Mesodermal cell (in vitro differentiated cells): ENCODE measurements around the gene SLC22A12.
"Not testable (repeated sequence)": the region's sequence is repeated elsewhere in the genome, so short reads cannot be mapped to it uniquely, and the experiment has no call there.

Experiments
- H3K27ac ChIP-seq: 2 replicates; pipeline ENCODE4 v1.7.0; 2013; ENCODE audit warnings: mild to moderate bottlenecking, low read depth, low read length, moderate library complexity; ENCODE audit not compliant: severe bottlenecking
- H3K36me3 ChIP-seq: 2 replicates; pipeline ENCODE4 v1.7.1; 2013; ENCODE audit warnings: mild to moderate bottlenecking, low read length, moderate library complexity; ENCODE audit not compliant: control insufficient read depth, insufficient read depth
- H3K4me1 ChIP-seq: one replicate; pipeline ENCODE4 v1.7.1; 2013; ENCODE audit warnings: mild to moderate bottlenecking, low read length; ENCODE audit not compliant: insufficient read depth, control insufficient read depth, poor library complexity, severe bottlenecking
- H3K4me3 ChIP-seq: 2 replicates; pipeline ENCODE4 v1.7.0; 2013; ENCODE audit warnings: low read length, control low read depth, mild to moderate bottlenecking; ENCODE audit not compliant: insufficient read depth, poor library complexity, severe bottlenecking; ENCODE audit errors: extremely low read depth
- H3K9me3 ChIP-seq: 2 replicates; pipeline ENCODE4 v1.7.1; 2013; ENCODE audit warnings: mild to moderate bottlenecking, low read length, moderate library complexity; ENCODE audit not compliant: control insufficient read depth
- WGBS, 2 experiments: methylation state at CpG; one replicate each; pipeline ENCODE4 v1.1.5; 2013; ENCODE audit warnings: missing lambda C conversion rate in 2 of 2; ENCODE audit not compliant: insufficient coverage in 2 of 2; 5-methylcytosine and 5-hydroxymethylcytosine counted together

SLC22A12 gene

DNA sequence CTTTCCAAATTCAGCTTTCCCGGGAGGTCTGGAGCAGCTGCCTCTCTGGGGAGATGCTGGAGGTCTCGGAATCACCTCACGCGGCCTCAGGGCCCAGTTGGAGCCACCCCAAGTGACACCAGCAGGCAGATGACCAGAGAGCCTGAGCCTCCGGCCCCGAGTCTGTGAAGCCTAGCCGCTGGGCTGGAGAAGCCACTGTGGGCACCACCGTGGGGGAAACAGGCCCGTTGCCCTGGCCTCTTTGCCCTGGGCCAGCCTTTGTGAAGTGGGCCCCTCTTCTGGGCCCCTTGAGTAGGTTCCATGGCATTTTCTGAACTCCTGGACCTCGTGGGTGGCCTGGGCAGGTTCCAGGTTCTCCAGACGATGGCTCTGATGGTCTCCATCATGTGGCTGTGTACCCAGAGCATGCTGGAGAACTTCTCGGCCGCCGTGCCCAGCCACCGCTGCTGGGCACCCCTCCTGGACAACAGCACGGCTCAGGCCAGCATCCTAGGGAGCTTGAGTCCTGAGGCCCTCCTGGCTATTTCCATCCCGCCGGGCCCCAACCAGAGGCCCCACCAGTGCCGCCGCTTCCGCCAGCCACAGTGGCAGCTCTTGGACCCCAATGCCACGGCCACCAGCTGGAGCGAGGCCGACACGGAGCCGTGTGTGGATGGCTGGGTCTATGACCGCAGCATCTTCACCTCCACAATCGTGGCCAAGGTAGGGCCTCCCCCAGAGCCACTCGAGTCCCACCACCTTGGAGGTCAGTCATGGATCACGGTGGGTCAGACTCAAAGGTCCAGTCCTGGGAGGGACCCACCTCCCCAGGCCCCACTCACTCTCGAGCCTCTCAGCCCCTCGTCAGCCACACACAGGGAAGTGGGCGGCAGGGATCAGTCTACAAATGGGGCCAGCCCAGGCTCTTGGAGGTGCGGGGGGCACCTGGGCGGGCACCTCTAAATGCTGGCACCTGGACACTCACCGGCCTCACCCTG is 525 bp downstream of the SLC22A12 start:
- Histone ChIP-seq H3K36me3 (no peaks in the 10 kb centered on the region), H3K4me1 (no peaks in the 10 kb centered on the region), H3K9me3 (no peaks in the 10 kb centered on the region), H3K27ac (no peak overlapping the region), H3K4me3 (no peak overlapping the region)
- WGBS, 2 experiments: 89 to 91% methylated on average over 33 to 36 of the region's 36 CpGs

DNA sequence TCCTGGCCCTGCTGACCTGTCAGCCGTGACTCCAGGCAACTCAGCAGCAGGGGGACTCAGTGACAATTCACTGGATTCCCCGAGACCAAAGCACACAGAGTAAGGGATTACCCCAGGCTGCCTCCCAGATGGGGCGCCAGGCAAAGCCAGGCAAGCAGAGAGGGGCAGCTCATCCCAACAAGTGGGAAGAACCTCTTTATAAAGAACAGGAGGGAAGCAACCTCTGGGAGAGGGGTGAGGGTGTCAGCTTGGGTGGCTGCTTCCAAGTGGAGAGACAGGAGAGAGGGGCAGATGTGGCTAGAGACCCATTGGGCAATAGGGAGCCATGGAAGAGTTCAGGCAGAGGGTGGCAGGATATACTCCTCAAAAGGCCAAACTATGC is 1.2 kb downstream of the SLC22A12 start:
- WGBS, 2 experiments: 84 to 96% methylated on average over 2 to 3 of the region's 3 CpGs
- no peaks in the 10 kb centered on the region for H3K4me1 ChIP-seq
- no peaks in the 10 kb centered on the region for H3K9me3 ChIP-seq
- no peak overlapping the region for H3K27ac ChIP-seq
- H3K4me3 ChIP-seq: no peak overlapping the region
- no peaks in the 10 kb centered on the region for H3K36me3 ChIP-seq

DNA sequence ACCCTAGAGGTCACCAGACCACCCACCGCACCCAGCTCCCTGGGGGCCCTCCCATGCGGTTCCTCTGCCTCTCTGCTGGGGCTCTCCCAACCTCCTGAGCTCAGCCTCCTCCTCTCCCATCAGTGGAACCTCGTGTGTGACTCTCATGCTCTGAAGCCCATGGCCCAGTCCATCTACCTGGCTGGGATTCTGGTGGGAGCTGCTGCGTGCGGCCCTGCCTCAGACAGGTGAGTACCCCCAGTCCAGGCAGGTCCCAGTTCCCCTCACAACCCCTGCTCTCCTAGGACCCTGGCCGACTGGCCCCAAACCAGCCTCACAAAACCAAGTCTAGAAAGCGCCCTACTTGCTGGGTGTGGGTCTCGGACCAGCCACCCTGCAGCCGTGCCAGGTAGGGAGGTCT is 1.6 kb downstream of the SLC22A12 start:
- Histone ChIP-seq H3K4me3 (no peak overlapping the region), H3K36me3 (no peaks in the 10 kb centered on the region), H3K4me1 (no peaks in the 10 kb centered on the region), H3K27ac (no peak overlapping the region), H3K9me3 (no peaks in the 10 kb centered on the region)
- WGBS, 2 experiments: 84 to 95% methylated on average over 6 to 7 of the region's 9 CpGs

DNA sequence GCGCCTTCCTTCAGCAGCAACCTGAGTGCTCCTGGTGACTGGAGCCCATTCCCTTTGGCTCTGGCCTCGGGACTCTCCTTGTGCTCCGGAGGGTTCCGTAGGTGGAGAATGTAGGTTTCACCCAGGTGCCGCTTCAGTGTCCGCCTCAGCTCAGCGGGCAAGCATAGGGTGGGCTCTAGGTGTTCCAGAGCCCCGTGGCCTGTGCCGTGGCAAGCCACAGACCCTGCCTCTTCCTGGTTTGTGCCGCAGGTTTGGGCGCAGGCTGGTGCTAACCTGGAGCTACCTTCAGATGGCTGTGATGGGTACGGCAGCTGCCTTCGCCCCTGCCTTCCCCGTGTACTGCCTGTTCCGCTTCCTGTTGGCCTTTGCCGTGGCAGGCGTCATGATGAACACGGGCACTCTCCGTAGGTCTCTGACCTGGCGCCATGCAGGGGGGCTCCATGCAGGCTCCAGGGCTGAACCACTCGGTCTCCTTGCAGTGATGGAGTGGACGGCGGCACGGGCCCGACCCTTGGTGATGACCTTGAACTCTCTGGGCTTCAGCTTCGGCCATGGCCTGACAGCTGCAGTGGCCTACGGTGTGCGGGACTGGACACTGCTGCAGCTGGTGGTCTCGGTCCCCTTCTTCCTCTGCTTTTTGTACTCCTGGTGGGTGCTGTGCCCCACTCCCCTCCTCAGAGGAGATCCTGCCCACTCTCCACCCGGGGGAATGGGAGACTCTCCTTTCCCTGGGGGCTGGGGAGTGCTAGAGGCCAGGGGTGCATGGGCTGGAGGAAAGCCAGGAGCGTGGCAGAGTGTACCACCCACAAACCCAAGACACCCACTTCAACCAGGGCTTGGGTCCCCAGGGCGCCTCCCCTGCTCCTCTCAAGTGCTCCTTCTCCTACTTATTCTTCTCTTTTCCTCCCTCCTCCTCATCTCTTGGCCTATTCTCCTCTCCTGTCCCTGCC is 2.4 kb downstream of the SLC22A12 start:
- no peak overlapping the region for H3K27ac ChIP-seq
- no peaks in the 10 kb centered on the region for H3K9me3 ChIP-seq
- H3K4me1 ChIP-seq: no peaks in the 10 kb centered on the region
- WGBS, 2 experiments: 87 to 89% methylated on average over 28 to 29 of the region's 32 CpGs
- H3K4me3 ChIP-seq: no peak overlapping the region
- H3K36me3 ChIP-seq: no peaks in the 10 kb centered on the region

DNA sequence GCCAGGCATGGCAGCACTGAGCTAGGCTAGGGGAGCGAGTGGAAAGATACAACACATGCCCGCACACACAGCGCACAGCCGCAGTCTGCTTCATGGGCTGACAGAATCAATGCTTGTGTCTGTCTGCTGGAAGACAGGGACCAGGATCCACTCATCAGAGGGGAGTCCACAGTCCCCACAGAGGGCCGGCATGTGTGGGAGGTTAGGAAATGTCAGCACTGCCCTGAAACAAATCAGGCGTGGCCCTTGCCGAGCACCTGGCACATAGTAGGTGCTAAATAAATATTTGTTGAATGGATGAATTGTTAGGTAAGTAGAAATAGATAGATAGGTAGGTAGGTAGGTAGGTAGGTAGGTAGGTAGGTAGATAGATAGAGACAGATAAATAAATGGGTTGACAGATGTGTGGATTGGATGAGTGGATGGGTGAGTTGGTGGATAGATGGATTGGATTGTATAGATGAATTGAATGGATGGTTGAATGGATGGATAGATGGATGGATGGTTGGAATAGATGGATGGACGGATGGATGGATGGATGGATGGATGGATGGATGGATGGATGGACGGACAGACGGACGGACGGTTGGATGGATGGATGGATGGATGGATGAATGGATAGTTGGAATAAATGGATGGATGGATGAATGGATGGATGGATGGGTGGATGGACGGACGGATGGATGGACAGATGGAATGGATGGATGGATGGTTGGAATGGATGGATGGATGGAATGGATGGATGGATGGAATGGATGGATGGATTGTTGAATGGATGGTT is 3.3 kb downstream of the SLC22A12 start:
- Histone ChIP-seq H3K36me3 (no peaks in the 10 kb centered on the region), H3K9me3 (no peaks in the 10 kb centered on the region), H3K27ac (no peak overlapping the region), H3K4me1 (no peaks in the 10 kb centered on the region), H3K4me3 (no peak overlapping the region)
- WGBS, 2 experiments: 86 to 93% methylated on average over 14 of the region's 14 CpGs

DNA sequence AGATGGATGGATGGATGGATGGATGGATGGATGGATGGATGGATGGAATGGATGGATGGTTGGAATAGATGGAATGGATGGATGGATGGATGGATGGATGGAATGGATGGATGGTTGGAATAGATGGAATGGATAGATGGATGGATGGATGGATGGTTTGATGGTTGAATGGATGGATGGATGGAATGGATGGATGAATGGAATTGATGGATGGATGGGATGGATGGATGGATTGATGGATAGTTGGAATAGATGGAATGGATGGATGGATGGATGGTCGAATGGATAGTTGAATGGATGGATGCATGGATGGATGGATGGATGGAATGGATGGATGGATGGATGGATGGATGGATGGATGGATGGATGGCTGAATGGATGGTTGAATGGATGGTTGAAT is 4.9 kb downstream of the SLC22A12 start:
- not testable (repeated sequence) for H3K27ac ChIP-seq, H3K4me3 ChIP-seq, H3K36me3 ChIP-seq, H3K4me1 ChIP-seq, H3K9me3 ChIP-seq
- 74 to 82% methylated on average over 1 of the region's 1 CpG for WGBS, 2 experiments

- Histone ChIP-seq H3K4me3 (no peak overlapping the region), H3K27ac (no peak overlapping the region)
- 88 to 96% methylated on average over 6 to 13 of the region's 13 CpGs for WGBS, 2 experiments
These were observed 6.7 kb downstream of the SLC22A12 start for GRCh38 chr11:64597671-64598101.

GRCh38 chr11:64598106-64598796 is 7.2 kb downstream of the SLC22A12 start:
- 78 to 86% methylated on average over 5 to 7 of the region's 12 CpGs for WGBS, 2 experiments
- no peaks in the 10 kb centered on the region for H3K4me1 ChIP-seq
- H3K36me3 ChIP-seq: no peaks in the 10 kb centered on the region
- H3K4me3 ChIP-seq: no peak overlapping the region
- no peaks in the 10 kb centered on the region for H3K9me3 ChIP-seq
- no peak overlapping the region for H3K27ac ChIP-seq

More at GRCh38 chr11:64597671-64598101, 6.7 kb downstream of the SLC22A12 start:
- no peaks in the 10 kb centered on the region for H3K9me3 ChIP-seq
- no peaks in the 10 kb centered on the region for H3K36me3 ChIP-seq
- no peaks in the 10 kb centered on the region for H3K4me1 ChIP-seq

DNA sequence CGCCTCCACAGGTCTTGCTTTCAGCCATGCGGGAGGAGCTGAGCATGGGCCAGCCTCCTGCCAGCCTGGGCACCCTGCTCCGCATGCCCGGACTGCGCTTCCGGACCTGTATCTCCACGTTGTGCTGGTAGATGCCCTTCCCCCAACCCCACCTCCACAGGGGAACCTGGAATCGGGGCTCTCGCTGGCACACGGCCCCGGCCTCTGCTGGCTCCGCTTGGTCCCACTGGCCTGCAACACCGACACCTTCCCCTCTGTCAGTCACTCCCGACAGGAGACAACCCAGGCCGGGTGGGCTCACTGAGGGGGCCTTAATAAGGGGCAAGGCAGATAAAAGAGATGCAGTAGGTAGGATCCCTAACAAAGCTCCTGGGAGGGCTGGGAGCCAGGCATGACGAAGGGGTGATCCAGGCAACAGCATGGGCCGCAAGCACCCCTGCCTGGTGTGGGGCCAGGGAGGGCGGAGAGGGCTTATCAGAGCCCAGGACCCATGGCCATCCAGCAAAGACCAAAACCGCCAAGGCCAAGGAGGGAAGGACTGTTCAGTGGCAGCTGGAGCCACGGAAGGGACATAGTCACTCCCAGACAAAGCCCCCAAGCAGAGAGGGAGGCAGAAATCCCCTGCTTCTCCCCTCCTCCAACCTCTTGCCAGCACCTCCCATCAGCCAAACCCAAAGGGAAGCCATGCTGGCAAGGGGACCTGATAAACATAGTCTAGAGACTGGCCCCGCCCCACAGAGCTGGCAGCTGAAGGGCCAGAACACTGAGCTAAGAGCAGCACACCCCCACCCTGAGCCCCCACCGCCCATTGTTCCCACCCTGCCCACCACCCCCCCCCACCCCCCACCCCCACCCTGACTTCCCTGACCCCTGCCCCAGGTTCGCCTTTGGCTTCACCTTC is 8.0 kb downstream of the SLC22A12 start:
- Histone ChIP-seq H3K36me3 (no peaks in the 10 kb centered on the region), H3K4me1 (no peaks in the 10 kb centered on the region), H3K9me3 (no peaks in the 10 kb centered on the region), H3K4me3 (no peak overlapping the region), H3K27ac (no peak overlapping the region)
- WGBS, 2 experiments: 94 to 96% methylated on average over 9 to 10 of the region's 23 CpGs
